Activated CD8-positive, alpha-beta memory T cell treated with anti-CD3 and anti-CD28 coated beads, Interleukin-2, amount 50 U/mL, for 48 hours (primary cell): ENCODE data around the gene SPDYE3.
"Not testable (repeated sequence)": the region's sequence is repeated elsewhere in the genome, so short reads cannot be mapped to it uniquely, and the experiment has no call there.

ENCODE experiments used
- DNase-seq: peaks from one replicate; pipeline ENCODE4 v3.0.0-alpha.2; 2020

SPDYE3 gene, protein sequence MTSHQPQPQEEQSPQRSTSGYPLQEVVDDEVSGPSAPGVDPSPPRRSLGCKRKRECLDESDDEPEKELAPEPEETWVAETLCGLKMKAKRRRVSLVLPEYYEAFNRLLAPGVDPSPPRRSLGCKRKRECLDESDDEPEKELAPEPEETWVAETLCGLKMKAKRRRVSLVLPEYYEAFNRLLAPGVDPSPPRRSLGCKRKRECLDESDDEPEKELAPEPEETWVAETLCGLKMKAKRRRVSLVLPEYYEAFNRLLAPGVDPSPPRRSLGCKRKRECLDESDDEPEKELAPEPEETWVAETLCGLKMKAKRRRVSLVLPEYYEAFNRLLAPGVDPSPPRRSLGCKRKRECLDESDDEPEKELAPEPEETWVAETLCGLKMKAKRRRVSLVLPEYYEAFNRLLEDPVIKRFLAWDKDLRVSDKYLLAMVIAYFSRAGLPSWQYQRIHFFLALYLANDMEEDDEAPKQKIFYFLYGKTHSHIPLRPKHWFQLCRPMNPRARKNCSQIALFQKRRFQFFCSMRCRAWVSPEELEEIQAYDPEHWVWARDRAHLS

DNA sequence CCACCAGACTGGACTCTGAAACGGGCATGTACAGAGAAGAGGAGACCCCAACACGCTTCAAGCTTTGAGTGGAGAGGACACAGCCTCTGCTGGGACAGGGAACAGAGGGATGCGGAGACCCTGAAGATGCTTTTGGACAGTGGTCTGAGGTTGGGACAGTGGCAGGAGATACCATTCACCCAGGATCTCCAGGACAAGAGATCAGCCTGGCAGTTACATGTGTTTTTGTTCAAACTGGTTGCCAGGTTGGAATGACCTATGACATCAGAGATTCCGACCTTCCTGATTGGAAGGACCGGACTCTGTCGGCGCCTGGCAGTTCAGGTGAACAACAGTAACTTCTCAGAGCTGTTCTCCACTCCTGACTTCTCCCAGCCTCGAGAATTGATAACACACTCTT is at the start of gene SPDYE3:
TSS of gene SPDYE3 (plus strand) at position 301 of the 400 bp plus-strand sequence. CDS start 184 bp downstream, outside the sequence.
- not testable (repeated sequence) for DNase-seq

DNA sequence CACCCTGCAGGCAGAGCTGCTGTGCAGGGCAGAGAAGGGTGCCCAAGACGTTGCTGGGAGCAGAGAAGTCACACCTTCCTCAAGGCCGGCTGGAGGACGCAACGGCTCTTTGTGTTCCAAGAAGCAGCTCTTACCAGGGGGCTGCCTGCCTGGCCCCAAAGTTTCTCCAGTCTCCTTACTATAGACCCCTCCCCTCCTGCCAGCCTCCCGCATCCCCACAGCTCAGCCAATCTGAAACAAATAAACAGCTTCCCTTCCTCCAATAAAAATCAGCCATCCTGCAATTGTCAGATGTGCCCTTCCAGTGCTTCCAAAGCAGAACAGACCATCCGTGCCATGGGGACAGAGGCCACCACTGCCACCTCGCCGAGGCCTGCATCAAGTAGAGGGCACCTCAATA is 47.5 kb upstream of the SPDYE3 start:
- DNase-seq: not testable (repeated sequence)

DNA sequence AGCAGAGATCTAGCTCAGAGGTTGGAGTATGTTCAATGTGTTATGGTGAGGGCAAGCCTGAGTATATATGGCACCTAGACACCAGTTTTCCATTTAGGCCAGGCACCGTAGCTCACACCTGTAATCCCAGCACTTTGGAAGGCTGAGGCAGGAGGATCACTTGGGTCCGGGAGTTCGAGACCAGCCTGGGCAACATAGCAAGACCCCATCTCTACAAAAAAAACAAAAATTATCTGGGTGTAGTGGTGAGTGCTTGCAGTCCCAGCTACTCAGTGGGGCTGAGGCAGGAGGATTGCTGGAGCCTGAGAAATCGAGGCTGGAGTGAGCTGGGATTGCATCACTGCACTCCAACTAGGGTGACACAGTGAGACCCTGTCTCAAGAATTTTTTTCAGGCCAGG is 44.6 kb upstream of the SPDYE3 start:
- DNase-seq: not testable (repeated sequence)

DNA sequence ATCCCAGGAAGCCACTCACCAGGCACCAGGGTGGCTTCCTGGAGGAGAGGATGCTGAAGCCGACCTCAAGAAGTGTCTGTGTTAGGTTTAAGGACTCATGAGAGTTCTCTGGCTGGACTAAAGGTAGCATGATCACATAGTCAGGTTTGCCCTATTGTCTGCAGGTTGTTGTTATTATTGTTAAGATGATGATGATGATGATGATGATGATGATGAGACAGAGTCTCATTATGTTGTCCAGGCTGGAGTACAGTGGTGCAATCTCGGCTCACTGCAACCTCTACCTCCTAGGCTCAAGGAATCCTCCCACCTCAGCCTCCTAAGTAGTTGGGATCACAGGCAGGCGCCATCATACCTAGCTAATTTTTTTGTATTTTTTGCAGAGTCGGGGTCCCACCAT is 43.3 kb upstream of the SPDYE3 start:
- DNase-seq: not testable (repeated sequence)

DNA sequence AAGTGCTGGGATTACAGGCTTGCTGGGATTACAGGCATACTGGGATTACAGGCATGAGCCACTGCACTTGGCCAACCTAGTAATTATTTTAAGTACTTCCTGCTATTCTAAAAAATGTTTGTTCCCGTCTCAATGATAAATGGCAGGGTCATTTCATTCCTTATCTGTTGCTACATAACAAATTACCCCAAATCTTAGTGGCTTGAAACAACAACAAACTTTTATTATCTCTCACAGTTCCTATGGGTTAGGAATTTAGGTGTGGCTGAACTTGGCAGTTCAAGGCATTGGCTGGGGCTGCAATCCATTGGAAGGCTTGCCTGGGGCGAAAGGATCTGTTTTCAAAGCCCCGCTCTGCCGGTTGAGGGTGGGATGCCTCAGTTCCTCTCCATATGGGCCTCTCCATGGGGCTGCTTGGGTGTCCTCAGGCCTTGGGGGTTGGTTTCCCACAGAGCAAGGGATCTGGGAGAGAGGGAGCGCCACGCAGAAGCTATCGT is 42.8 kb upstream of the SPDYE3 start:
- DNase-seq: not testable (repeated sequence)

DNA sequence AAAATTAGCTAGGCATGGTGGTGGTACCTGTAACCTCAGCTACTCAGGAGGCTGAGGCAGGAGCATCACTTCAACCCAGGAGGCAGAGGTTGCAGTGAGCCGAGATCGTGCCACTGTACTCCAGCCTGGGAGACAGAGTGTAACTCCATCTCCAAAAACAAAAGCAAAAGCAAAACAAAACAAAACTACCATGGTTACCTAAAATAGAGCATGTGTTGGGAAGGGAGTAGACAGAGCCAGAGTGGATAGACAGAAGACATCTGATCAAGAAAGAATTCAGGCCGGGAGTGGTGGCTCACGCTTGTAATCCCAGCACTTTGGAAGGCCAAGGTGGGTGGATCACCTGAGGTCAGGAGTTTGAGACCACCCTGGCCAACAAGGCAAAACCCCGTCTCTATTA is 41.7 kb upstream of the SPDYE3 start:
- not testable (repeated sequence) for DNase-seq

DNA sequence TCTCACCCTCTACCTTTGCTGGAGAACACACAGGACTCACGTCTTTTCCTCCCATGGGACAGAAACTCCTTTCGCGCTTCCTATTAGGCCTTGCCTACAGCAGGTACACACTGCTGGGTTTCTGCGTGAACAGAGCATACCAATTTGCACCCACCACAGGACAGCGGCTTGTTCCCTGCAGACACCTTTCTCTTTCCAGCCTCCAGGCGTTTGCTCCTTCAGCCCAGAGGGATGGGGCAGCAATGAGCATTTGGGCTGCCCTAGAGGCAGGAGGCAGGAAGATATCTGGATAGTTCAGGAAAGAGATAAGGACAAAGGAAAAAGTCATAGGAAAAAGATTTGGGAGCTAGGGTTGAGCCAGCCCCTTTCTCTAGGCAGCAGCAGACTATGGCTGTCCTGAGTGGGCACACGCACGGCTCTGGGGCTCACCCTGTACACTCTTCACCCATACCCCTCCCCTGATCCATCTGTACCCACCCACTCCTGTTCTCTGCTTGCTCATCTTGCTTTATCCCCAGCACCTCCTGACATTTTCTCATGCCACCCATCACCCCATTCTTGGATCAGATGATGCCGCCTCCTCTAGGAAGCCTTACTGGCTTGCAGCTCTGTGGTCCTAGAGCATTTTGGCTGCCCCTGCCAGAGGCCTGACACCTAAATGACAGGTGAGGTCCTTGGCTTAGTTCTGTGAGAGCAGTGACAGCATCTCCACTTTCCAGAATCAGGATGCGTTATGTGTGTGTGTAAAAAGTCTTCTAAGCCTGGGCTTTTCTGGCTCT is 40.7 kb upstream of the SPDYE3 start:
- no peak for DNase-seq

DNA sequence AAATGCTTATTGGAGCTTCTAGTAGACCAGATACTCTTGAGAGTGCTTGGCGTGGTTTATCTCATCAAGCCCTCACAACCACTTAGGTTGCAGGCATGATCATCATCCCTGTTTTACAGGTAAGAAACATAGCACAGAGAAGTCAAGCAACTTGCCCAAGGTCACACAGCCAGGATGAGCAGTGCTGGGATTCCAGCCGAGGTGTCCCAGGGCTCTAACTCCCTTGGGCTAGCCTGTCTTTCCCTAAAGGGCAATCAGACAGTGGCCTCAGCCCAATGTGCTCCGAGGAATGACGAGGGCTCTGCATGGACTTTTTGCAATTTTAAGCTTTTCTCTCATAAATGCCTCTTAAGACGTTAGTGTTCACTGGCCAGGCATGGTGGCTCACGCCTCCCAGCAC is 39.9 kb upstream of the SPDYE3 start:
- no peak for DNase-seq

DNA sequence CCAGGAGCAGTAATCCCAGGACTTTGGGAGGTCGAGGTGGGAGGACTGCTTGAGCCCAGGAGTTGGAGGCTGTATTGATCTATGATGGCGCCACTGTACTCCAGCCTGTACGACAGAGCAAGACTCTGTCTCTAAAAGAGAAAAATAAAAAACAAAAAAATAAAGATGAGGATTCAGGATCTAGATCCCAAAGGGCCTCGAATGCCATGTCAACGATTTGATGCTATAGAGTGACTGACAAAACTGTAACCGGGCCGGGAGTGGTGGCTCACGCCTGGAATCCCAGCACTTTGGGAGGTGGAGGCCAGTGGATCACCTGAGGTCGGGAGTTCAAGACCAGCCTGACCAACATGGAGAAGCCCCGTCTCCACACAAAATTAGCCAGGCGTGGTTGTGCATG is 38.6 kb upstream of the SPDYE3 start:
- not testable (repeated sequence) for DNase-seq

DNA sequence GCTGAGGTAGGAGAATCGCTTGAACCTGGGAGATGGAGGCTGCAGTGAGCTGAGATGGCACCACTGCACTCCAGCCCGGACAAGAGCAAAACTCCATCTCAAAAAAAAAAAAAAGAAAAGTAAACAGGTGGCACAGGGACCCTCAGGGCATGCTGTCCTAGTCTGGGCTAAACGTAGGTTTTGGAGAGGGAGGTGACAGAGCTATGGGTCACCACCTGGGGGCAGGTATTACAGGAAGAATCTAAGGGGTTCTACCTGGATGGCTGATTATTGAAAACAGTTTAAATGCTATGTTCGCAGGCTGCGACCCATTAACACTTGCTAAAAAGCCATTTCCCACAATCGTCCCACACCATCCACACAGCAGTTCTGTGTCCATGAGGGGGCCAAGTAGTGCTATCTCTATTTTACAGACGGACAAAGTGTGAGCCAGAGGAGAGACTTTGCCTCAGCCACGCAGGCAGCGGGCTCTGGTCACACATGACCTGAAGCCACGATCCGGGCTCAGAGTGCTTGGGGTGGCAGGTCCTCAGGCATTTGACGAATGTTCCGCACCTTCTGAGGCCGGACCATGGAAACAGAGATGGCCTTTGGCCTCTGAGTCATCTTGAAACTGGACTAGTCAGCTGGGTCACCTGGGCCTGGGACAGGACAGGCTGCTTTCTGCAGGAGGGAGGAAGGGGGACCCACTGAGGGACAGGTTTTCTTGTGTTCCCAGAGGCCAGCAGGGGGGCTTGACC is 38.0 kb upstream of the SPDYE3 start:
- not testable (repeated sequence) for DNase-seq

DNA sequence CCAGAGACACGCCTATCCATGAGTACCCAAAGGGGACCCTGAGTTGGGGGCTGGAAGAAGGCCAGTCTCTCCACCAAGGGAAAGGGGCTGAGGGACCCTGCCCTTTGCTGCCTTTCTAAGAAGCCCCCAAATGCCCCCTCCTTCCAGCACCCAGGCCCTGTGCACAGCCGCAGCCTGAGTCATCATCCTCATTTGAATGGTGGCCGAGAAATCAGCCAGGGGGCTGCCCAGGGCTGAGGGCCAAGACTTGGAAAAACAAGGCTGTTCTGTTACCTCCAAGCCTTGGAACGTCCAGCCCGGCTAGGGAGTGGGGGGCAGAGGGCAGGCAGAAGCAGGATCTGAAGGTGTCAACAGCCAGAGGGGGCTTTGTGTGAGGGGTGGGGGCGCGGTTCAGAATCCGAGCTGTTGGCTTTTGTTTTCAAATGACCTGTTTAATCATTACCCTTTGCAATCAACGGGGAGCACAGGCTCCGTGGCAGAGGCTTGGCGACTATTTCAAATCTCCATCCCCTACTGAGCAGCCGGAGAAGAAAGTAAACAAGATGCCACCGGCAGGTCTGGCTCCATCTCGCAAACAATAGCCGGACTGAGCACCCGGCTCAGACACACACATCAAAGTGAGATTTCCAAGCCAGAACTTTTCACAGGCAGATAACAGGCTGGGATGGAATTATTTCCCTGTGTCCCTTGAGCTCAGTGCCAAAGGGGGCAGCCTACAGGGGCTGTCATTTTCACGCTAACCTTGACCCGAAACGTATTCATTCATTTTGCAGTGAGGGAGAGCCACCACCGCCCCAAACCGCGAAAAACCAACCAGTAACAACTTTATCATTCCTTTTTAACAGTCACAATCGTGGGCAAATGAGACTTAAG is 37.2 kb upstream of the SPDYE3 start:
- not testable (repeated sequence) for DNase-seq

DNA sequence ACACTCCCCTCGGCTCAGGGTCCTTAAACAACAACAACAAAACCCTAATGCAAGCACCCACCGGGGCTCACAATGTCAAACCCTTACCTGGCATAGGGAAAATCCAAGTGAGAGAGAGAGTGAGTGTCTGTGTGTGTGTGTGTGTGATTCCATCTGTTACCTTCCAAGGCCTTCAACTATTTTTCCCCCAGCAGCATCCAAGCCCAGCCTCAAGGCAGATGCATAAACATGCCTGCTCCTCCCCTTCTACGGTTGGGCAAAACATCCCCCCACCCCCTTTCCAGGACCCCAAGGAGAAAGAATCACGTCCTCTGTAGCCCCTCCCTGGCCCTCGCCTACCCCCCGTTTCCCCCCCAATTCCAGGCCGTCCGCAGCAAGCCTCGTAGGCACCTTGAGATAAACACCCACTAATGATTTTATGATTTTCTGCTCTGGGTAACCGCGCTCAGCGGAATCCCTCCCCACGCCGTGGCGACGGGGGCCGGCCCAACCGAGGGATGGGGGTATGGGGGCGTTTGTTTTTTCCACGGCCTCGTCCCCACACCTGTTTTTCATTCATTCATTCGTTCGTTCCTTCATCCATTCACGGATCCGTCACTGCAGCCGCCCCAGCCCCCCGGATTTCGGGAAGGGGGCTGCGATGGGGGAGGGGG is 36.4 kb upstream of the SPDYE3 start:
- not testable (repeated sequence) for DNase-seq

DNA sequence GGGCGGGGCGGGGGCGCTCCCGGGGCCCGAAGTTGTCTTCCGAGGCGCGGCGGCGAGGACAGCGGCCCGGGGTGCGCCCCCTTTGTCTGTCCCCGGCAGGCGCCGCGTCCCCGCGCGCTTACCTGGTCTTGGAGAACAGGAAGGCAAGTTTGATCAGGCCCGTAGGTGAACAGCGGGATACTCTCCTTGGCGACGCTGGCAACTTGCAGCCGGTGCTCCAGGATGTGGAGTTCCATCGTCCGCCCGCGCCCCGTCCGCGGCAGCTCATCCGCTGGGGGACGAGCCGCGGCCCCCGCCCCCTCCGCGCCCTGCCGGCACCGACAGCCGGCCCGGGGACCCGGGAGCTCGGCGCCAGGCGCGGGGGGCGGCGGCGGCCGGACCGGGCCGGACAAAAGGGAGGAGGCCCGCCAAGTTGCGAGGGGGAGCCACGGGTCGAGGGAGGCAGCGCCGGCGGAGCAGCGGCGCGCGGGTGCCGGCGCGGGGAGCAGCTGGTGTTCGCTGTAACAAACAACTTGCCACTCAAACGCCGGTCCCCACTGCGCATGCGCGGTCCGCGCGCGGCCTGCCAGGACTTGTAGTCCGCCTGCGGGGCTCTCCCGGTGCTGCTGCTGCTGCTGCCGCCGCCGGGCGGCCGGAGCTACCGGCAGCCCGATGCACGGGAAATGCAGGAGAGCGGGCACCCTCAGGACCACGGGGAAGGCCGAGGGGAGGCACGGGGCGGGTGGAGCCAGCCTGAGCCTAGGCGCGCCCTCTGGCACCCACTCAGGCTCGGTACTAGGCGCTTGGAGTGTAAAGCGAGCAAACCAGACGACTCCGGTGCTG is 35.6 kb upstream of the SPDYE3 start:
- DNase-seq: peak; percentile 100

DNA sequence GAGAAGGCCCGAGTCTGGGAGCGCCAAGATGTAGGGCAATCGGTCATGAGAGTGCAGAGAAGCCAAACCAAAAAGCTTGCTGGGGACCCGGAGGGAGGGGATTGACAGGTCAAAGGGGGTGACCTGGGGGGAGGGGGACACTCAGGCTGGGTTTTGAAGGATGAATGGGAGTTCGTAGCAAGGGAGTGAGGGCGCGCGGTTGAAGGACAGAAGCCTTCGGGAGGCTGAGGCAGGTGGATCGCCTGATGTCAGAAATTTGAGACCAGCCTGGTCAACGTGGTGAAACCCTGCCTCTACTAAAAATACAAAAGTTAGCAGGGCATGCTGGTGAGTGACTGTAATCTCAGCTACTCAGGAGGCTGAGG is 35.0 kb upstream of the SPDYE3 start:
- peak; percentile 56 for DNase-seq

DNA sequence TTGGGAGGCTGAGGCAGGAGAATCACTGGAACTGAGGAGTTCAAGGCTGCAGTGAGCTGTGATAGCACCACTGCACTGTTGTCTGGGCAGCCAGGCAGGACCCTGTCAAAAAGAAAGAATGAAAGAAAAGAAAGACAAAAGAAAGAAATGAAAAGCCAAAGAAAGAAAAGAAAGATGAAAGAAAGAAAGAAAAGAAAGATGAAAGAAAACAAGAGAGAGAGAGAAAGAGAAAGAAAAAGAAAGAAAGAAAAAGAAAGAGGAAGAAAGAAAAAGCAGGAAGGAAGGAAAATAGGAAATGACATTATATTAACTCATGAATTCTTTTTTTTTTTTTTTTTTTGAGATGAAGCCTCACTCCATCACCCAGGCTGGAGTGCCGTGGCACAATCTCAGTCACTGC is 32.4 kb upstream of the SPDYE3 start:
- DNase-seq: no peak

DNA sequence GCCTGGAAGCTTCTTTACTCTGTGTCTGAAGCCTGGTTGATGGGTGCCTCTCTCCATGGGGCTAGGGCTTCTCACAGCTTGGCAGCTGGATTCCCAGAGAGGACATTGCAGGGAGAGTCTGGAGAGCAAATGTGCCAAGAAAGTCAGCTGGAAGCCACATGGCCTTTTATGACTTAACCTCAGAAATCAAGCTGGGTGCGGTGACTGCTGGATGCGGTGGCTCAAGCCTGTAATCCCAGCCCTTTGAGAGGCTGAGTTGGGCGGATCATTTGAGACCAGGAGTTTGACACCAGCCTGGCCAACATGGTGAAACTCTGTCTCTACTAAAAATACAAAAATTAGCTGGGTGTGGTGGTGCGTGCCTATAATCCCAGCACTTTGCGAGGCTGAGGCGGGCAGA is 31.4 kb upstream of the SPDYE3 start:
- DNase-seq: not testable (repeated sequence)

DNA sequence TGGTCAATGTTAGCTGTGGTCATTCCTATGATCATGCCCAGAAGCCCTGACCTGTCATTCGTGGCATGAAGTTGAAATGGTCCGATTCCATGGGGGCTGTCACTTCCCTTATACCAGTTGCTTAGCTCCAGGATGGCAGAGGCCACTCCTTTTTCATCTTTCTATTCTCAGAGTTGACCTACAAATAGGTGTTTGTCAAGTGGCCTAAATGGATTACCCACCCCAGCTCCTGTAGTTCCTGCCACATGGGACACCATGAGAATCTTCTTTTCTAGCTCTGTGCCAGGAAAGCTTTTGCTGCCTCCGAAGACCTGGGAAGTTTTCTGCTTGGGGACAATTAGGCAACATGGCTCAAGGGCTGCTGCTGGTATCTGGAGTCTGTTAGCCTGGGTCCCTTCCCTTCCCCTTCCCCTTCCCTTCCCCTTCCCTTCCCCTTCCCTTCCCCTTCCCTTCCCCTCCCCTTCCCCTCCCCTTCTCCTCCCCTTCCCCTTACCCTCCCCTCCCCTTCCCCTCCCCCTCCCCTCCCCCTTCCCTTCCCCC is 25.4 kb upstream of the SPDYE3 start:
- not testable (repeated sequence) for DNase-seq

DNA sequence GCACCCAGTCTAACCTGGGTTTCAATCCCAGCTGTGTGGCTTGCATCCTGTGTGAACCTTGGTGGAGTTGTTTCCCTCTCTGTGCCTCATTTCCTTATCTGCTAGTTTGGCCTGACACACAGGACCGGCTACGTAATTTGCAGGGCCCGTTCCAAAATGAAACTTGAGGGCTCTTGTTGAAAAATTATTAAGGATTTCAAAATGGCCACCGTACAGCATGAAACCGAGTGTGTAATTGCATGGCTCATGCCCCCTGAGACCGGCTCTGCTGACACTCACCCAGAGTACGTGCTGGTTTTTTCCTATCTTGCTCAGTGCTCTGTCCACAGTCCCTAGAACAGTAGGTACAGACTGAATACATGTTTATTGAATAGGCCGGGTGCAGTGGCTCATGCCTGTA is 24.4 kb upstream of the SPDYE3 start:
- DNase-seq: not testable (repeated sequence)

DNA sequence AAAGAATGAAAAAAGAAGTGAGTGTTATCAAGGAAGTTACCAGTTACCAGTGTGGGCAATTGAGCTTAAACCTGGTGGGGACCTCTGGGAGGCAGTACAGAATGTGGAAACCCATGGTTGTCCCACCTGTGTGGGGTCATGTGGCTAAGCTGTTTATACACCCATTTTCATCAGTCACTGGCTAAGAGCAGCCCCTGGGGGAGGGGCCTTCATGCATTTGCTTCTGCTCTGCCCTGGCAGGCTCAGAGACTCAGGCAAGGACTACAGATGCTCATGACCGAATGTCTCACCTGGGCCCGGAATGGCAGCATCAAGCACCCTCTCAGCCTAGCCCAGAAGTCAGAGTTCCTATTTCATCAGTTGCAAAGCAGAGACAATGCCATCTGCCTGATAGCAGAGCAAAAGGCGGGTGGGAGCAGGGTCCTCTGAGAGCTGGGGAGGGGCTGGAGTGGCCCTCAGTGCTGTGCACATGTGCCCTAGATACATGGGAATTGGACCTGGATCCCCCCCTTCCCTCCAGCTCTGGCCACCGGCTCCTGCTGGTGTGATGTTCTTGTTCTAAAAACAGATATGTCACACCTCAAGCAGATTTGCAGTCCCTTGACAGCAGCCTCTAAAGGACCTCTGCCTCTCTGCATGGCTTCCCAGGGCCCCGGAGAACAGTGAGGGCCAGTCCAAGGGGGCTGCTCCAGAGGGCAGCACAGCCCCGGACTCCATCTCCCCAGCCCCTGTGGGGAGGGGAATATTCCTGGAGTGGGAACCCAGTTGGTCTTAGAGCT is 20.1 kb upstream of the SPDYE3 start:
- not testable (repeated sequence) for DNase-seq
